HUDEP-2 (cell line): ENCODE measurements around the gene RHOBTB1.

Source experiments
- DNase-seq, 76 experiments: peaks; one replicate each; lab custom pipeline; 2025; ENCODE audit not compliant: unreplicated experiment in 76 of 76; lab: John Stamatoyannopoulos, UW

The RHOBTB1 gene

GRCh38 chr10:60965696-60966095 is 21.7 kb upstream of the RHOBTB1 start:
- DNase-seq: no peak

GRCh38 chr10:60964257-60965235 is 20.6 kb upstream of the RHOBTB1 start:
- DNase-seq: peak in 43 of 76 experiments; percentile 5 to 65 (median 35)

GRCh38 chr10:60963441-60964256 is 19.7 kb upstream of the RHOBTB1 start:
- no peak for DNase-seq

DNA sequence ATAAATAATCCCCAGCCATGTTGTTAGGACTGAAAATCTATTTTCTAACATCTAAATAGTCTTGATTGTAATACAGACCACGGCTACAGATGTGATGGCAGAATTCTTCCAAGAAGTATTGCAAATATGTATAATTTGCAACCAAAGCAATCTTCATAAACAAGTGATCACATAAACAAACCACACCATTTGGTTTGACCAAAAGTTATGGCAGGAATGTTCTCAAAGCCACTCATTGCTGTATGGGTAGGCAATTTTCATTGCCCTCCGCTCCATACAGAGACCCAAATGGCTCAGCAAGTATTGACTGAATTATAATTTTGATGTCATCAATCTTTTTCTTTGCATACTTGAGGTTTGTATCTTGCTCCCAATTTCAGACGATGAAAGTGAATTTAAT is 19.0 kb upstream of the RHOBTB1 start:
- DNase-seq: no peak

- no peak for DNase-seq
These were observed 16.9 kb upstream of the RHOBTB1 start for GRCh38 chr10:60960913-60961312.

- DNase-seq: no peak
These were observed 16.0 kb upstream of the RHOBTB1 start for GRCh38 chr10:60960031-60960430.

- no peak for DNase-seq
These were observed 15.1 kb upstream of the RHOBTB1 start for GRCh38 chr10:60958892-60959601.

- DNase-seq: no peak
These were observed 13.8 kb upstream of the RHOBTB1 start for GRCh38 chr10:60957667-60958221.

DNA sequence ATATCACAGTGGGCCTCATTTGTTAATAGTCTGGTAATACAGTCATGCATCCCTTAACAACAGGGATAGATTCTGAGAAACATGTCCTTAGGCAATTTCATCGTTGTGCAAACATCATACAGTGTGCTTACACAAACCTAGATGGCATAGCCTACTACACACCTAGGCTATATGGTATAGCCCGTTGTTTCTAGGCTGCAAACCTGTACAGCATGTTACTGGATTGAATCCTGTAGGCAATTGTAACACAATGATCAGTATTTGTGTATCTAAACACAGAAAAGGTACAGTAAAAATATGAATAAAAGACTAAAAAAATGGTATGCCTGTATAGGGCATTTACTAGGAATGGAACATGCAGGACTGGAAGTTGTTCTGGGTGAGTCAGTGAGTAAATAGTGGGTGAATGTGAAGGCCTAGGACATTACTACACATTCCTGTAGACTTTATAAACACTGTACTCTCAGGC is 12.0 kb upstream of the RHOBTB1 start:
- DNase-seq: no peak

DNA sequence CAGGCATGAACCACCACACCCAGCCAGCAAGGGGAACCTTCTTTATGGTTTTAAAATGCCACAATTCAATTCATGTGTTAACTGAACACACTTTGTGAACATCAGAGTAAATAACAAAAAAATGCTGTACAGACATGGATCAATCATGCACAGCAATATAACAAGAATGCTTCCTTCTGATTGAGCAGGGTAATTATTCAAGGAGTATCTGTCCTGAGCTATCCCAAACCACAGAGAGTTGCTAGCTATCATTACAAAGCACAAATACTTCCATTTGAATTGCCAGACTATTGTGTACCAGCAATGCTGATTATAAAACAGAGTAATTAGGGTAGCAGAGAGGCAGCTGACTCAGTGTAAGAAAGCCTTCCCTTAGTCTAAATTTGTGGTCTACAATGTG is 11.3 kb upstream of the RHOBTB1 start:
- no peak for DNase-seq

DNA sequence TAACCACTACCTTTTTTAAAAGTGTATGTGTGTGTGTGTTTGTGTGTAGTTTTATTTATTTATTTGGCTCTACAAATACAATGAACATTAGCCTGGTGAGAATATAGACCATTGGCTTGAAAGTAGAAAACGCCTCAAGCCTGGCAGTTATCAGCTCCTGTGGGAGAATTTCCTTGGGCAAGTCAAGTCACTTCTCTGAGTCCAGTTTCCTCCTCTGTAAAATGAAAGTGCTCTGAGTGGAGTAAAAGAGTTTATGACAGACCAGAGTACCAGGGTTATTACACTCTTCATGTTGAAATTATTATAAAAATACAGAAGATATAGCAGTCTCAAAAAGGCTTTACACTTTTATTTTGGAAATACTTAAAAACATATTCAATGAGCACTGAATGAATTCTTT is 10.1 kb upstream of the RHOBTB1 start:
- DNase-seq: no peak

- no peak for DNase-seq
These were observed 9.4 kb upstream of the RHOBTB1 start for GRCh38 chr10:60953420-60953819.

DNA sequence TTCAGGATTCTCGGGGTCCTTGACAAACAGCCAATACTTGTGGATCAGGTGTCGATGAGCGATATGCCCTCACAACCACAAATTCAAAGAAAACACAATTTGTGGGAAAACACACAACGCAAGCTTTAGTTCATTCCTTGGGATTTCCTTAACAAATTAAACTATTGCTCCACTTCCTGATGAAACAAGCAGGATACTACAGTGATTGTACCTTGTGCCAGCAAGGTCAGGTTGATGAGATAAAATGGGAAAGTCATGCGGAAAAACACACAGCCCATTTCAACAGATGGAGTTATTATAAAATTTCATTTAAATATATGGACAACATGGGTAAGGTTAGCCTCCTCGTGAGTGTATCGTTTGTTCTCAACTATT is 8.8 kb upstream of the RHOBTB1 start:
- DNase-seq: no peak

GRCh38 chr10:60952067-60952845 is 8.3 kb upstream of the RHOBTB1 start:
- no peak for DNase-seq

DNA sequence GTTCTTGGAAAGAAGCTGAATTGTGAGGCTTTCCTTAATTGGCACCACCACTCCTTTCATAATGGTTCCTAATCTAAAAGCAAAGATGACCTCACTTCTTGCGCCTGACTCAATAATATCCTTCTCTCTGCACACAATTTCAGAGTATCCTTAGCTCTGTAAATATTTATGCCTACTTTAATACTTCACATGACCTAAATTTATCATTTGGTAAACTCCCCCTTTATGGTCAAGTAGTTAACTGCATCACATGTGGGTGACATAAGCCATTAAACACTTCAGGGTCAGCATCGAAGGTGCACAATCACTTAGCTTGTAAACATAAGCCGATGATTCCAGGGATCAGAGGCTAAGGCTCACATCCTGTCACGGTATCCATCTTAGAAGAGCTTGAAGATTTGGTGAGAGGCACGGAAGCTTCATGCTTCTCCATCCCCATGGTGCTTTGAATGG is 7.3 kb upstream of the RHOBTB1 start:
- no peak for DNase-seq

DNA sequence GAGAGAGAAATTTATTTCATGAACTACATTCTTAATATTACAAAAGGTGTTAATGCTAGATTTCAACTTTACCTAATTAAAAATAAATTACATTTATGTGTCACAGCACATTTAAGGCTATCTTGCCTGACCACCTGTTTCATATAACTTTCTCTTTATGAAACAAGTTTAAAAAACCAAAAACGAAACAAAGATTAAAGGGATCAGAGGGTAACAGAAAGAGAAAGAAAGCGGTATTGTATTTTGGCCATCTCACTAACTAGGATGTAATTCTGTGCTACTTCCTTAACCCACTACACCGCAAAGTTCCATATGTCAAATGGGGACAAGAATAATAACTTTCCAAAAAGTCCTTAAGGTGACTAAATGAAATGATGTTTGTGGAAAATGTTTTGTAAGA is 6.3 kb upstream of the RHOBTB1 start:
- no peak for DNase-seq

DNA sequence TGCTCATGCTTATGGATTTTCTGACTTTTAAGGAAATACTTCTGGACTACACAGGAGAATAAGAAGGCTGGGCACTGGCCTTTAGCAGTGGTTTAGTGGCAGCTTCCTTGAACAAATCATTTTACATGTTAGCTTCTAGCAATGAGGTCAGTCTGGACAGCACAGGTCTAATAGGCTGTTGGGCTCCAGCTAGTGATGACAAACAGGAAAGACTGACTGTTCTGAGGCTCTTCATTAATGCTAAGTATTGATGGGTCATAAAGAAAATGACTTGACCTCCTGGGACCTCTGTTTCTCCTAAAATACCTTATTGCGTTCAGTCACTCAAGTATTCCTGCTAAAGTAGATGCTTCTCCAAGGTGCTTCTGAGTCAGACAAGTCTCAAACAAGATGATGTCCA is 4.9 kb upstream of the RHOBTB1 start:
- DNase-seq: no peak

DNA sequence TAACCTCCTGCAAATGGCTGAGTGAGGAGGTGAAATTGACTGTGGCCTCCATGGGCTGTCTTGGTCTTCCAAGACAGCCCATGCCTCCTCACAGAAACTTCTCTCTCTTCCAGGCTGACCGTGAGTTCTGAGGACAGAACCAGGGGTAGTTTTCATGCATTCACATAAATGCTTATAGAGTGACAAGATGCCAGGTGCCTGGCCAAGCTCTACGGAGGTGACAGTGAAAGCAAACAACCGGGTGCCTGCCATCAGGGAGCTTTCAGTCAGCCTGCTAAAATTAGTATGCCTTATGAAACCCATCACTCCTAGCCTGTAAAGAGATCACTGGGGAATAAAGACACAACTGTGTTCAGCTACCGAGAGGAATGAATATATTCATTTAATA is 919 bp upstream of the RHOBTB1 start:
- DNase-seq: no peak

DNA sequence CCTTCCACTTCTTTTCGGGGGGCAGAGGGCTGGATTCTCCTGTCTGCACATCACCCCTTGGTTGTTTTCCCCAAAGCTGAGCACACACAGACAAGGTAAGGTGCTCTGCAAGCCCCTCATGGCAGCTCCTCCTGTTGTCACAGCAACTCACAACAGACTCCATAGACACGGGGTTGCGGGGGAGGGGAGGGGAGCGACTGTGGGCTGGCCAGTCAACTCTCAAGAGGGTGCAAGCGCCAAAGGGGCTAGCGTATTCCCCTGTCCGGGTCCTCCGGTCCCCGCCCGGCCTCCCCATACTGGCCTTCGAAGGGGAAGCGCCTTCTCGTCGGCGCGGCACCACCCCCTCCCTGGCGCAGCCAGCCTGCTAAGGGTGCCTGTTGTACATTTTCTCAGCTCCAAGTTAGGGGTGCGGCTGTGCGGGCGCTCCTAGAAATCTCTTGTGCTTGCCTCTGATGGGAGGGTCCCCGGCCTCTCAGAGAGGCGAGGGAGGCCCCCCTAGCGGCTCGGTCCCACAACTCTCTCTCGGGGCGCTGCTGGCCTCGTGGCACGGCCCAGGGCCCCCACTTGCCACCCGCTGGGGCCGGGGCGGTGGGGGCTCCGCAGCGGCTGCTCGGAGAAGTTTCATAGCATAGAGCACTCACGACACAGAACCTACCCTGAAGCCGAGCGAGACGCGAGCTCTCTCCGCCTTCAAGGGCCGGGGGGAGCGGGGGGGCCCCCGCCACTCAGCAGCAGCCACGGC is 498 bp downstream of the RHOBTB1 start:
- peak in 9 of 76 experiments; percentile 3 to 23 (median 12) for DNase-seq
